HG03520 (cell line): ENCODE measurements around the gene CCNY.

ENCODE experiments used
- ATAC-seq: cut with Tn5 transposase; IDR thresholded peaks from one replicate; pipeline ENCODE4 v1.9.1; 2021; ENCODE audit warnings: mild to moderate bottlenecking, moderate library complexity; ENCODE audit not compliant: unreplicated experiment

Gene CCNY

DNA sequence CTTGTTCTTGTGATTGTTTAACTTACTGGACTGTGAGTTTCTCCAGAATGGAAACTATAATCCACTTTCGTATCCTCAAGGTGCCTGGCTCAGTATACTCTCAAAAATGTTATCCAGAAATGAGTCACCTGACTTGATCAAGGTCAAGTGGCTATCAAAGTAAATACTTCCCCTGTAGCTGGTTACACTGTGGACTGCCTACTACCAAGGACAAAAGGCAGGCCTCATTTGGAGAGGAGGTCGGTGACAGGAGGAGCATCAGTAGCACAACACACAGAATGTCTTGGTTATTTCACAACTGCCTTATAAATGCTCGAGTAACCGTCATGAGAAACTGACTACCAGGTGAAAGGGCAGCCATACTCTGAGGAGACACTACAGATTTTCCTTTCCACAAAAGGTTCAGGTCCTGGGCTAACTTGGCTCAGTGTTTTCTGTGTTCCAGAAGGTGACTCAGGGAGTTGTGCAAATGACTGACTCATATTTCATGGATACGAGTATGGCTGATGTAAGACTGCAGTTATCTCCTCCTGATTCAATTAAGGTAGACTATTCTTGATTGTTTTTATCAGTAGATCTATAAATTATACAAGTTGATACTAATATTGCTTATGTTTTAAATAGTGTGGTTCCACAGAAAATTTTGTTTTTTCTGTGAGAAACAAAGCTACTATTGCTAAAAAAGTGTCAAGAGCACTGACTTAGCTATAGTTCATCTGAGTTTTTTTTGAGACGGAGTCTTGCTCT lies 4.2 kb upstream of the CCNY start:
- no peak for ATAC-seq

DNA sequence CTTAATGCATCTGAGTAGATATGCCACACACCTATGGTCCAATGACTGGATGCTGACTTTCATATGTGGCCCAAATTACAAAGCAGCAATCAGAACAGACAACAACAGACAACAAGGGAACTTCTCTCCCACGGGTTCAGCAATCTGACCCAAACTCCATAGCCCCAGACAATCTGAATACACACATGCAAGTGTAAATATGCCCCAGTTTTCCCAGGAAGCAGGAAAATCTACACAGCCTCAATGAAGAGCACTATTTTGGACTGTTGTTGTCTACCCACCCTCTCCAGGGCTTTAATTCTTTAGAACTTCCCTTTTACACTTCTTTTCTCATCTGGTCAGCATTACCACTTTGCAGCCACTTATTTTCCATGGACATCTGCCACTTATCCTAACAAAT lies 2.0 kb upstream of the CCNY start:
- no peak for ATAC-seq

GRCh38 chr10:35335133-35336083 lies 901 bp upstream of the CCNY start:
- ATAC-seq = peak; percentile 2

DNA sequence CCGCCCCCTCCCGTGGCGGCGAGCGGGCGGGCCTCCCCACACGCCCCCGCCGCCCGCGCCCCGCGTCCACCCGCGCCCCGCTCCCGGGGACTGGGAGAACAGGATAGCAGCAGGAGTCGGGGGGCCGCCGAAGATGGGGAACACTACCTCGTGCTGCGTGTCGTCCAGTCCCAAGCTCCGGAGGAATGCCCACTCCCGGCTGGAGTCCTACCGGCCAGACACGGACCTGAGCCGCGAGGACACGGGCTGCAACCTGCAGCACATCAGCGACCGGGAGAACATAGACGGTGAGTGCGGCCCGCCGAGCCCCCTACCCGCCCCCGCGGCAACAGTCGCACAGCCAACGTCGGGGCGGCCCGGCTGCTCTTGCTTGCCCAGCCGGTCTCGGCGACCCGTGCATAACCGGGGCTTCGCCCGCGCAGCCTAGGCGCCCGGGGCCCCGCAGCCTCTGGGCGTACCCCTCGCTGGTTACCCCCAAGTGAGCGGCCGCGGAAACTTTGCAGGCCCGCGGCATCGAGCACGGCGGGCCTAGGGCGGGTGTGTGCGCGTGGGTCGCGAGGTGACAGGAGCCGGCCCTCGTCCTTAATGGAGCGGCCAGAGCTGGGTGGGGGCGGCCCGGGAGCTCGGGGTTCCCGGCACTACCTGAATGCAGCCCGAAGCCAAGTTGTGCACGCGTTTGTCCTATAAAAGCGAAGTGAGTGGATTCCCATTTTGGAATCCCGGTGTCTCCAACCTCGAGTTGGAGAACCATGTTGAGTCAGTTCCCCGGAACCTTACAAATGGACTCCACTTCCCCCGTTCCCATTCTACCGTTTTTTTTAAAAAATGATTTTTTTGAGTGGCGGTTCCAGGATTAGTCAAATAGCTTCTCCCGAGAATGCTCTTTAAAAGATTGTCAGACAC lies 863 bp downstream of the CCNY start:
- ATAC-seq = peak; percentile 6

DNA sequence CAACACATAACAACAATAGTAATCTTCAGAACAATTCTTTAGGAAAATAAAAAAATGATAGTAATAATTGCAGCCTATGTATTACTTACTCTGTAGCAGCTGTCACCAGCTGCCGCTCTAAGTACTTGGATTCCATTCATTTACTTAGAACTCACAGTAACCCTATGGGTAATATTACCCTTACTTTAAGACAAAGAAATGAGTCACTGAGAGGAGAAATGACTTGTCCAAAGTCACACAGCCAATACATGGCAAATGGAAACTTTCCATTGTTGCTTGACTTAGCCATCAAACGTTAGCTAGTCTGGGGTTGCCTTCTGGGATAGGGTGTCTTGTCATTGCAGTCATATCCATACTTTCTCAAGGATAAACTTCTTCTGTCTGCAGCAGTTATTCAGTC lies 3.6 kb downstream of the CCNY start:
- peak; percentile 54 for ATAC-seq

- ATAC-seq = no peak
Observed at GRCh38 chr10:35340975-35341374, 4.7 kb downstream of the CCNY start.

DNA sequence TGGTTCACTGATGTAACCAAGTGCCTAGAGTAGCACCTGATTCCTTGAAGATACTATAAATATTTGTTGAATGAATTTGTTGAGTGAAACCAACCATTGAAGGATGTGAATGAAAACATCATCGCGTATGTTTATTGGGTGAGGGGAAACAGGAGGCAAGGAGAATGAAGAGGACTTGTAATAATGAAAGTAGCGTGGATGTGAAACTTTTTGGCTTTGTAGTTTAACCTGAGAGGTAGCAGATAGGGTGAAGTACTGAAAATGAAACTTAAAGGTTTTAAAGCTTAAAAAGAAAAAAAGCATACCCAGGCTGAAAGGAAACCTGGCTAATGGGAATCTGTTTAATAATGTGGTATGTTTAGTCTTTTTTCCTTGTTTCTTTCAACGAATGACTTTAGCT lies 5.2 kb downstream of the CCNY start:
- peak; percentile 72 for ATAC-seq

- no peak for ATAC-seq
Observed at GRCh38 chr10:35342183-35342753, 6.0 kb downstream of the CCNY start.

GRCh38 chr10:35343739-35344138 lies 7.4 kb downstream of the CCNY start:
- ATAC-seq = no peak

GRCh38 chr10:35345383-35345742 lies 9.1 kb downstream of the CCNY start:
- no peak for ATAC-seq

- no peak for ATAC-seq
Observed at GRCh38 chr10:35346248-35346647, 9.9 kb downstream of the CCNY start.

- no peak for ATAC-seq
Observed at GRCh38 chr10:35347121-35347562, 10.8 kb downstream of the CCNY start.

GRCh38 chr10:35347899-35348608 lies 11.7 kb downstream of the CCNY start:
- ATAC-seq = no peak

GRCh38 chr10:35348609-35349388 lies 12.5 kb downstream of the CCNY start:
- no peak for ATAC-seq

DNA sequence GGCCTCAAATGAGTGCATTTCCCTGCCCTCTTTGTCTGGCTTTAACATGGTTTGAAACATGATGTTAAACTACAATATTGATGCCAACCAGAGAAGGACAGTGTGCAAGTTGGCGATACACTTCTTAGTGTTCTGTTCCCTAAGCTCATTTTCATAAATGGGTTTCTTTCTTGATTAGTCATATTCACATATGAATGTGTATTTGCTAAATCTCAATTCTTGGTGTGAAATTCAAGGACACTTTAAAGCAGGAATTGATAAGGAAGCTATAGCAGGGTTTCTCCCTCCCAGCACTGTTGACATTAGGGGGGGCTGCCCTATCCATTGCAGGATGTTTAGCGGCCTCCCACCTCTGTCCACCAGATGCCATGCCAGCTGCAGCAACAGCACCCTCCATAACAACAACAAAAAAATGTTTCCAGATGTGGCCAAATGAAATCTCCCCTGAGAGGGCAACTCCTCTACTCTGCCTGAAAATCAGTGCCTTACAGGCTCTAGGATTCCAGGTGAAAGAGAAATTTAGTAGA lies 13.1 kb downstream of the CCNY start:
- no peak for ATAC-seq

GRCh38 chr10:35351021-35351420 lies 14.7 kb downstream of the CCNY start:
- ATAC-seq = no peak

- no peak for ATAC-seq
Observed at GRCh38 chr10:35352097-35352496, 15.8 kb downstream of the CCNY start.

GRCh38 chr10:35352512-35352911 lies 16.2 kb downstream of the CCNY start:
- no peak for ATAC-seq

DNA sequence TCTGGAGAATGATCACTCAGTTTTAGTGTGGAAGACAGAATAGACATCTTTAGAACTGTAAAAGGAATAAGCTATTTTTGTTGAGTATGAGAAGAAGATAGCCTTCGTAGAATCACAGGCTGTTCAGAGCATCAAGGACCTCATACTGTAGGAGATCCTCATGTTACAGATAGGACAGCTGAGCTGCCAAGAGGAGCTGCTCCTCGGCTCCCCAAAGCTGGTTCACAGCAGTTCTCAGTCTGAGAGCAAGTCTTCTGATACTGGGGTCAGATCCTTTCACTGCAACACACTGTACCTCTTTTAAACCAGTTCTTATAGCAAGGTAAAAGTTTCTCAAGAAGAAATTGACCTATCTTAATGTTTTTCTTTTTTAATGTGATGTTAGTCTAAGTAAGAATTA lies 17.1 kb downstream of the CCNY start:
- no peak for ATAC-seq
